GM19035 (cell line): ENCODE data around the gene CUEDC2.
A peak's percentile ranks its signal among the peaks of the same experiment; 100 is the strongest.

Experiments used
- ATAC-seq: cut with Tn5 transposase; IDR thresholded peaks from one replicate; pipeline ENCODE4 v1.9.1; 2021; ENCODE audit not compliant: unreplicated experiment

CUEDC2 gene

GRCh38 chr10:102410429-102411073 lies 21.8 kb downstream of the CUEDC2 start:
- no peak for ATAC-seq

- no peak for ATAC-seq
These were observed 22.6 kb downstream of the CUEDC2 start for GRCh38 chr10:102409604-102410428.

- no peak for ATAC-seq
These were observed 23.4 kb downstream of the CUEDC2 start for GRCh38 chr10:102408728-102409603.

GRCh38 chr10:102408131-102408727 lies 24.1 kb downstream of the CUEDC2 start:
- no peak for ATAC-seq

- no peak for ATAC-seq
These were observed 24.8 kb downstream of the CUEDC2 start for GRCh38 chr10:102407425-102408130.

GRCh38 chr10:102406815-102407214 lies 25.6 kb downstream of the CUEDC2 start:
- no peak for ATAC-seq

- ATAC-seq, result no peak
These were observed 26.7 kb downstream of the CUEDC2 start for GRCh38 chr10:102405632-102406031.

- ATAC-seq, result no peak
These were observed 27.2 kb downstream of the CUEDC2 start for GRCh38 chr10:102405108-102405571.

GRCh38 chr10:102404361-102405107 lies 27.8 kb downstream of the CUEDC2 start:
- no peak for ATAC-seq

GRCh38 chr10:102403115-102403514 lies 29.3 kb downstream of the CUEDC2 start:
- no peak for ATAC-seq

GRCh38 chr10:102402512-102402896 lies 29.9 kb downstream of the CUEDC2 start:
- ATAC-seq, result no peak

- ATAC-seq, result no peak
These were observed 30.5 kb downstream of the CUEDC2 start for GRCh38 chr10:102401735-102402511.

GRCh38 chr10:102401342-102401654 lies 31.1 kb downstream of the CUEDC2 start:
- ATAC-seq, result no peak

GRCh38 chr10:102400598-102401341 lies 31.6 kb downstream of the CUEDC2 start:
- no peak for ATAC-seq

- no peak for ATAC-seq
These were observed 32.3 kb downstream of the CUEDC2 start for GRCh38 chr10:102400076-102400475.

GRCh38 chr10:102399217-102400021 lies 33.0 kb downstream of the CUEDC2 start:
- peak; percentile 41 for ATAC-seq

GRCh38 chr10:102398172-102399020 lies 34.0 kb downstream of the CUEDC2 start:
- ATAC-seq, result no peak
